HG02610 (cell line): ENCODE data around the gene TUFM.
"Not testable (repeated sequence)": the region's sequence is repeated elsewhere in the genome, so short reads cannot be mapped to it uniquely, and the experiment has no call there.

Experiments
- ATAC-seq: cut with Tn5 transposase; IDR thresholded peaks from one replicate; pipeline ENCODE4 v1.9.1; 2021; ENCODE audit warnings: mild to moderate bottlenecking, moderate library complexity; ENCODE audit not compliant: unreplicated experiment

TUFM gene

GRCh38 chr16:28839004-28839639 is 7.0 kb downstream of the TUFM start:
- ATAC-seq = no peak

GRCh38 chr16:28838558-28838918 is 7.6 kb downstream of the TUFM start:
- no peak for ATAC-seq

- no peak for ATAC-seq
These were observed 8.2 kb downstream of the TUFM start for GRCh38 chr16:28837672-28838557.

GRCh38 chr16:28836761-28837064 is 9.4 kb downstream of the TUFM start:
- ATAC-seq = no peak

GRCh38 chr16:28835864-28836760 is 10.0 kb downstream of the TUFM start:
- ATAC-seq = no peak

GRCh38 chr16:28834873-28835863 is 11.0 kb downstream of the TUFM start:
- ATAC-seq = no peak

- no peak for ATAC-seq
These were observed 11.8 kb downstream of the TUFM start for GRCh38 chr16:28834349-28834748.

GRCh38 chr16:28830531-28830930 is 15.6 kb downstream of the TUFM start:
- no peak for ATAC-seq

- no peak for ATAC-seq
These were observed 16.4 kb downstream of the TUFM start for GRCh38 chr16:28829747-28830146.

GRCh38 chr16:28826141-28826540 is 20.0 kb downstream of the TUFM start:
- ATAC-seq = no peak

- ATAC-seq = no peak
These were observed 21.5 kb downstream of the TUFM start for GRCh38 chr16:28824717-28824973.

- ATAC-seq = peak; percentile 60
These were observed 22.1 kb downstream of the TUFM start for GRCh38 chr16:28823873-28824716.

- ATAC-seq = peak; percentile 4
These were observed 22.8 kb downstream of the TUFM start for GRCh38 chr16:28823291-28823872.

GRCh38 chr16:28822520-28823290 is 23.4 kb downstream of the TUFM start, which contains the start of gene ATXN2L:
Gene ATXN2L, plus strand, starts transcription at chr16:28822999. Its CDS starts 261 bp downstream, at chr16:28823260.
- peak; percentile 40 for ATAC-seq

- no peak for ATAC-seq
These were observed 24.2 kb downstream of the TUFM start for GRCh38 chr16:28821874-28822519.

GRCh38 chr16:28820546-28820945 is 25.6 kb downstream of the TUFM start:
- not testable (repeated sequence) for ATAC-seq

- ATAC-seq = no peak
These were observed 26.1 kb downstream of the TUFM start for GRCh38 chr16:28820016-28820415.
